ENCODE measurements around the gene NEK9. TPM values are rescaled to one million over a fixed set of nuclear protein-coding genes. Genes with fewer than 3 reads are reported as not detected.

NEK9 gene
- polyA plus RNA-seq, 1 experiment: 82.3 TPM

GRCh38 chr14:75046899-75047298 is 79.9 kb downstream of the NEK9 start:
- H3K9me3 ChIP-seq (ENCODE audit: control insufficient read depth, insufficient read depth, low read length): no peaks in the 10 kb centered on the region
- no peak for TF ChIP-seq CTCF (IDR thresholded peaks at IDR 0.05; ENCODE audit: low read depth, low read length)
- no peak overlapping the region for H3K27ac ChIP-seq (ENCODE audit: low read depth, low read length)
- H3K4me3 ChIP-seq (ENCODE audit: low read depth, low read length): no peak overlapping the region
- H3K27me3 ChIP-seq (ENCODE audit: control insufficient read depth, insufficient read depth, low read length): no peaks in the 10 kb centered on the region
- no peak for DNase-seq (ENCODE audit: low read depth, low spot score)
- ChIA-PET CTCF (no interaction called here), POLR2A (no interaction called here)

GRCh38 chr14:75046275-75046674 is 80.6 kb downstream of the NEK9 start:
- Histone ChIP-seq H3K4me3 (ENCODE audit: low read depth, low read length) (no peak overlapping the region), H3K27ac (ENCODE audit: low read depth, low read length) (no peak overlapping the region), H3K27me3 (ENCODE audit: control insufficient read depth, insufficient read depth, low read length) (no peaks in the 10 kb centered on the region), H3K9me3 (ENCODE audit: control insufficient read depth, insufficient read depth, low read length) (no peaks in the 10 kb centered on the region)
- TF ChIP-seq CTCF (IDR thresholded peaks at IDR 0.05; ENCODE audit: low read depth, low read length): no peak
- no peak for DNase-seq (ENCODE audit: low read depth, low spot score)
- ChIA-PET POLR2A (no interaction called here), CTCF (interaction anchor here (0.7 to 1.8 kb wide), 2 partner anchors 101 to 221 kb away, joined by 4 to 5 read pairs; no protein-coding TSS in a partner anchor)

- Histone ChIP-seq H3K9me3 (ENCODE audit: control insufficient read depth, insufficient read depth, low read length) (no peaks in the 10 kb centered on the region), H3K27ac (ENCODE audit: low read depth, low read length) (no peak overlapping the region), H3K4me3 (ENCODE audit: low read depth, low read length) (no peak overlapping the region), H3K27me3 (ENCODE audit: control insufficient read depth, insufficient read depth, low read length) (no peaks in the 10 kb centered on the region)
- no peak for DNase-seq (ENCODE audit: low read depth, low spot score)
- TF ChIP-seq CTCF (IDR thresholded peaks at IDR 0.05; ENCODE audit: low read depth, low read length): no peak
- POLR2A ChIA-PET: no interaction called here
- CTCF ChIA-PET: interaction anchor here (0.6 to 1.8 kb wide), 3 partner anchors 44 to 787 kb away, joined by 4 to 9 read pairs (median 5); no protein-coding TSS in a partner anchor
Observed at GRCh38 chr14:75044752-75045151, 82.1 kb downstream of the NEK9 start.

GRCh38 chr14:75044322-75044721 is 82.5 kb downstream of the NEK9 start:
- CTCF ChIA-PET: interaction anchor here (0.6 to 1.3 kb wide), 3 partner anchors 44 to 787 kb away, joined by 4 to 9 read pairs (median 6); no protein-coding TSS in a partner anchor
- Histone ChIP-seq H3K27ac (ENCODE audit: low read depth, low read length) (no peak overlapping the region), H3K4me3 (ENCODE audit: low read depth, low read length) (no peak overlapping the region), H3K27me3 (ENCODE audit: control insufficient read depth, insufficient read depth, low read length) (no peaks in the 10 kb centered on the region), H3K9me3 (ENCODE audit: control insufficient read depth, insufficient read depth, low read length) (no peaks in the 10 kb centered on the region)
- TF ChIP-seq CTCF (IDR thresholded peaks at IDR 0.05; ENCODE audit: low read depth, low read length): no peak
- no peak for DNase-seq (ENCODE audit: low read depth, low spot score)
- POLR2A ChIA-PET: interaction anchor here (0.6 to 0.7 kb wide), 2 partner anchors 21 to 25 kb away, joined by 3 read pairs; partner anchors contain the start of gene ZC2HC1C

- no peak overlapping the region for H3K4me3 ChIP-seq (ENCODE audit: low read depth, low read length)
- ChIA-PET POLR2A (no interaction called here), CTCF (interaction anchor here (1.2 kb wide), 1 partner anchor 181 kb away, joined by 4 read pairs; no protein-coding TSS in a partner anchor)
- no peak overlapping the region for H3K27ac ChIP-seq (ENCODE audit: low read depth, low read length)
- no peaks in the 10 kb centered on the region for H3K9me3 ChIP-seq (ENCODE audit: control insufficient read depth, insufficient read depth, low read length)
- H3K27me3 ChIP-seq (ENCODE audit: control insufficient read depth, insufficient read depth, low read length): no peaks in the 10 kb centered on the region
- no peak for DNase-seq (ENCODE audit: low read depth, low spot score)
- no peak for TF ChIP-seq CTCF (IDR thresholded peaks at IDR 0.05; ENCODE audit: low read depth, low read length)
Observed at GRCh38 chr14:75042035-75042434, 84.8 kb downstream of the NEK9 start.
